Measurements from ENCODE around the gene KRT74. TPM values are rescaled to one million over a fixed set of nuclear protein-coding genes. Genes with fewer than 3 reads are reported as not detected.

Gene KRT74
- total and polyA plus RNA-seq, 10 of the 15 experiments (the other 5 are each of a cell fraction or from before 2014, with no cell fraction given), result not detected

DNA sequence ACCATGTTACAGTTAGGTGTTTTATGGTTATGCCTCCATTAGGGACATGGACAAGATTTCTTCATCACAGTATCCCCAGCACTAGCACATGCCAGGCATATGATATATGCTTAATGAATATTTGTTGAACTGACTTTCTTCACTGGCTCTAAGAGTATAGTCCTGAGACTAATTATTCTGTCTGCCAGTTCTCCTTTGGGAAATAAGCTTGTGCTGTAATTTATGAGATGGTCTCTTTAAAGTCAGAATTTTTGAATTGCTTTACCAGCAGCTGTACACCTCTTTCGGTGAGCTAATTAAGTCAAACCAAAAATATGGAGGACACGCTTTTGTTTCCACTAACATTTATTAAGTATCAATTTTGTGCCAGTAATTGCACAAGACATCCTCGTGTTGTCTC, 32.5 kb upstream of the KRT74 start:
- DNase-seq (ENCODE audit: low read depth, low spot score) (no peak), ATAC-seq (no peak), FAIRE-seq (no peak)
- H4K20me1 ChIP-seq (ENCODE audit: control insufficient read depth, insufficient read depth), result no peaks in the 10 kb centered on the region
- no peaks in the 10 kb centered on the region for H3K9me3 ChIP-seq (replicated peaks; ENCODE audit: control insufficient read depth, insufficient read depth, low read length)
- no peaks in the 10 kb centered on the region for H3K4me1 ChIP-seq (ENCODE audit: control insufficient read depth, insufficient read depth, low read length)
- peaks cover 3 to 6% of the 10 kb centered on the region in 2 experiments; a peak in 3 of 4 replicates for H3K27me3 ChIP-seq (replicated peaks in 1 of 2; ENCODE audit: control insufficient read depth in 2 of 2, insufficient read depth in 2 of 2, low read length in 1 of 2)
- H3K79me2 ChIP-seq (ENCODE audit: control insufficient read depth, insufficient read depth, low read length), result no peaks in the 10 kb centered on the region
- in situ Hi-C loops (cut with MboI) (no loop called here), intact Hi-C loops (cut with micrococcal nuclease; ENCODE audit: unreplicated experiment) (no loop called here)
- TF ChIP-seq MYB (IDR thresholded peaks at IDR 0.05; ENCODE audit: borderline replicate concordance, low read depth, low read length), result no peak
- no peak for TF ChIP-seq NR2C1 (IDR thresholded peaks at IDR 0.05)
- TF ChIP-seq ZZZ3 (IDR thresholded peaks at IDR 0.05; ENCODE audit: control insufficient read depth, insufficient read length, low read depth), result no peak
- TF ChIP-seq, protein P1, sequence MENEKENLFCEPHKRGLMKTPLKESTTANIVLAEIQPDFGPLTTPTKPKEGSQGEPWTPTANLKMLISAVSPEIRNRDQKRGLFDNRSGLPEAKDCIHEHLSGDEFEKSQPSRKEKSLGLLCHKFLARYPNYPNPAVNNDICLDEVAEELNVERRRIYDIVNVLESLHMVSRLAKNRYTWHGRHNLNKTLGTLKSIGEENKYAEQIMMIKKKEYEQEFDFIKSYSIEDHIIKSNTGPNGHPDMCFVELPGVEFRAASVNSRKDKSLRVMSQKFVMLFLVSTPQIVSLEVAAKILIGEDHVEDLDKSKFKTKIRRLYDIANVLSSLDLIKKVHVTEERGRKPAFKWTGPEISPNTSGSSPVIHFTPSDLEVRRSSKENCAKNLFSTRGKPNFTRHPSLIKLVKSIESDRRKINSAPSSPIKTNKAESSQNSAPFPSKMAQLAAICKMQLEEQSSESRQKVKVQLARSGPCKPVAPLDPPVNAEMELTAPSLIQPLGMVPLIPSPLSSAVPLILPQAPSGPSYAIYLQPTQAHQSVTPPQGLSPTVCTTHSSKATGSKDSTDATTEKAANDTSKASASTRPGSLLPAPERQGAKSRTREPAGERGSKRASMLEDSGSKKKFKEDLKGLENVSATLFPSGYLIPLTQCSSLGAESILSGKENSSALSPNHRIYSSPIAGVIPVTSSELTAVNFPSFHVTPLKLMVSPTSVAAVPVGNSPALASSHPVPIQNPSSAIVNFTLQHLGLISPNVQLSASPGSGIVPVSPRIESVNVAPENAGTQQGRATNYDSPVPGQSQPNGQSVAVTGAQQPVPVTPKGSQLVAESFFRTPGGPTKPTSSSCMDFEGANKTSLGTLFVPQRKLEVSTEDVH (IDR thresholded peaks at IDR 0.05; ENCODE audit: low read depth, partially characterized antibody), result no peak
- TF ChIP-seq, protein P2, sequence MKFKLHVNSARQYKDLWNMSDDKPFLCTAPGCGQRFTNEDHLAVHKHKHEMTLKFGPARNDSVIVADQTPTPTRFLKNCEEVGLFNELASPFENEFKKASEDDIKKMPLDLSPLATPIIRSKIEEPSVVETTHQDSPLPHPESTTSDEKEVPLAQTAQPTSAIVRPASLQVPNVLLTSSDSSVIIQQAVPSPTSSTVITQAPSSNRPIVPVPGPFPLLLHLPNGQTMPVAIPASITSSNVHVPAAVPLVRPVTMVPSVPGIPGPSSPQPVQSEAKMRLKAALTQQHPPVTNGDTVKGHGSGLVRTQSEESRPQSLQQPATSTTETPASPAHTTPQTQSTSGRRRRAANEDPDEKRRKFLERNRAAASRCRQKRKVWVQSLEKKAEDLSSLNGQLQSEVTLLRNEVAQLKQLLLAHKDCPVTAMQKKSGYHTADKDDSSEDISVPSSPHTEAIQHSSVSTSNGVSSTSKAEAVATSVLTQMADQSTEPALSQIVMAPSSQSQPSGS (IDR thresholded peaks at IDR 0.05; ENCODE audit: low read length), result no peak
- TF ChIP-seq, protein P3, sequence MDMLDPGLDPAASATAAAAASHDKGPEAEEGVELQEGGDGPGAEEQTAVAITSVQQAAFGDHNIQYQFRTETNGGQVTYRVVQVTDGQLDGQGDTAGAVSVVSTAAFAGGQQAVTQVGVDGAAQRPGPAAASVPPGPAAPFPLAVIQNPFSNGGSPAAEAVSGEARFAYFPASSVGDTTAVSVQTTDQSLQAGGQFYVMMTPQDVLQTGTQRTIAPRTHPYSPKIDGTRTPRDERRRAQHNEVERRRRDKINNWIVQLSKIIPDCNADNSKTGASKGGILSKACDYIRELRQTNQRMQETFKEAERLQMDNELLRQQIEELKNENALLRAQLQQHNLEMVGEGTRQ (IDR thresholded peaks at IDR 0.05; ENCODE audit: borderline replicate concordance, low read depth, low read length), result no peak
- TF ChIP-seq, protein P4, sequence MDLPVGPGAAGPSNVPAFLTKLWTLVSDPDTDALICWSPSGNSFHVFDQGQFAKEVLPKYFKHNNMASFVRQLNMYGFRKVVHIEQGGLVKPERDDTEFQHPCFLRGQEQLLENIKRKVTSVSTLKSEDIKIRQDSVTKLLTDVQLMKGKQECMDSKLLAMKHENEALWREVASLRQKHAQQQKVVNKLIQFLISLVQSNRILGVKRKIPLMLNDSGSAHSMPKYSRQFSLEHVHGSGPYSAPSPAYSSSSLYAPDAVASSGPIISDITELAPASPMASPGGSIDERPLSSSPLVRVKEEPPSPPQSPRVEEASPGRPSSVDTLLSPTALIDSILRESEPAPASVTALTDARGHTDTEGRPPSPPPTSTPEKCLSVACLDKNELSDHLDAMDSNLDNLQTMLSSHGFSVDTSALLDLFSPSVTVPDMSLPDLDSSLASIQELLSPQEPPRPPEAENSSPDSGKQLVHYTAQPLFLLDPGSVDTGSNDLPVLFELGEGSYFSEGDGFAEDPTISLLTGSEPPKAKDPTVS (IDR thresholded peaks at IDR 0.05; ENCODE audit: low read depth, low read length), result no peak
- no peak for TF ChIP-seq ZNF384 (IDR thresholded peaks at IDR 0.05; ENCODE audit: borderline replicate concordance, low read depth, low read length)
- no peaks in the 10 kb centered on the region for H3K36me3 ChIP-seq (ENCODE audit: control insufficient read depth in 2 of 2, insufficient read depth in 2 of 2, low read length in 1 of 2)
- RAD21 ChIA-PET (ENCODE audit: unreplicated experiment), result no interaction called here
- no peak overlapping the region for H3K9ac ChIP-seq (ENCODE audit: control insufficient read depth, insufficient read depth, low read length)
- CTCF ChIA-PET, result no interaction called here
- POLR2A ChIA-PET, result no interaction called here
- no peak overlapping the region for H3K4me3 ChIP-seq
- H3K27ac ChIP-seq (ENCODE audit: control insufficient read depth, insufficient read depth), result no peak overlapping the region
- no peak overlapping the region for H2AFZ ChIP-seq (ENCODE audit: control insufficient read depth, low read depth, low read length)
- no peak overlapping the region for H3K4me2 ChIP-seq (ENCODE audit: control insufficient read depth, insufficient read depth)
- BruUV-seq (replicated peaks), result no TSS peak
- 27% methylated on average over 3 of the region's 3 CpGs for WGBS (ENCODE audit: insufficient coverage, insufficient replicate concordance, low lambda C conversion rate, missing lambda C conversion rate)
- SMC1A ChIA-PET (ENCODE audit: uncharacterized antibody, unreplicated experiment), result no interaction called here
